Measurements from ENCODE around the gene IRF4.

IRF4 gene

GRCh38 chr6:348860-349396 lies 42.6 kb upstream of the IRF4 start:
- Mint-ChIP-seq H3K4me3 (no peak overlapping the region), H3K27me3 (no peaks in the 10 kb centered on the region), H3K4me1 (ENCODE audit: low read depth in 2 of 2) (peaks cover 0 to 1% of the 10 kb centered on the region in 2 donors), H3K9me3 (no peaks in the 10 kb centered on the region), H3K27ac (no peak overlapping the region), H3K36me3 (ENCODE audit: insufficient read depth) (peaks cover 12% of the 10 kb centered on the region)
- DNase-seq: no peak
- ATAC-seq (replicated peaks): no peak

DNA sequence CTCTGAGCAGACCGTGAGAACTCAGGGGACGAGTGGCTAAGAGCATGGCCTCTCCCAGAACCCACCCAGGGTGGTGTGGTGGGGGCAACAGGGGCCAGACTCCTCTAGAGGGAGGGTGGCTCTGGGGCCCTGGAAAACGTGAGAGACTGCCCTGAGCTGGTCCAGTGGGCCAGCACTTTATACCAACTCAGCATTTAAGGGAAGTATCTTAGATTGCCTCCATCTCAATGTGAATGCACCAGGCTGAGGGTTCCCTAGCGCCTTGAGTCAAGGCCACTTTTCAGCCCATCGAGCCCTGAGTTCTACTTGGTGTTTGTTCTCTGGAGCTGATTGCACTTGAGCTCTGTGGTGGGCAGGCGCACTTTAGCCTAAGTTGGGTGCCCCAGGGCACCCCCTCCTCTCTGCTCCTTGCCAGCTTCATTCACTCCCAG lies 42.0 kb upstream of the IRF4 start:
- H3K27ac Mint-ChIP-seq: peak overlapping the region in 1 of 2 donors; percentile 44
- no peak overlapping the region for H3K4me3 Mint-ChIP-seq
- H3K4me1 Mint-ChIP-seq (ENCODE audit: low read depth in 2 of 2): no peaks in the 10 kb centered on the region
- H3K9me3 Mint-ChIP-seq: no peaks in the 10 kb centered on the region
- H3K36me3 Mint-ChIP-seq (ENCODE audit: insufficient read depth): peaks cover 12% of the 10 kb centered on the region
- DNase-seq (no peak), ATAC-seq (replicated peaks) (no peak)
- H3K27me3 Mint-ChIP-seq: no peaks in the 10 kb centered on the region

DNA sequence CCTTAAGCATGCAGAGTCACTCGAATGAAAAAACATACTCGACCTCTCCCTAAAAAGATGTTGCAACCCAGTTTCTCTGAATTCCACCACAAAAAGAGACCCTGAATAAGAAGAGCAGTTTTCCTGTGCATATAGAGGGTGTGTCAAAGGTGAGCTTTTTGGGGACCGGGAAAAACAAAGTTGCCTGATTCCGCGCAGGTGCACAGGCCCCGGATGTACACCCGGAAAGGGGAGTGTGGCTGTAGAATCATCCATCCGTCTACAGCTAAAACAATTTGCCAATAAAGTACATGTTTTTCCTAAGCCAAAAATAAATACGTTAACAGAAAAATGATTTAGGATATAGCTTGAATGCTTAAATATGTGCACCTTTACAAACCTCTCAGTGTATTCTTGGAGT lies 41.2 kb upstream of the IRF4 start:
- no peak for DNase-seq
- Mint-ChIP-seq H3K4me1 (ENCODE audit: low read depth in 2 of 2) (peaks cover 0 to 3% of the 10 kb centered on the region in 2 donors), H3K9me3 (no peaks in the 10 kb centered on the region), H3K27ac (peak overlapping the region in 1 of 2 donors; percentile 44), H3K36me3 (ENCODE audit: insufficient read depth) (peaks cover 12% of the 10 kb centered on the region), H3K4me3 (no peak overlapping the region), H3K27me3 (no peaks in the 10 kb centered on the region)
- no peak for ATAC-seq (replicated peaks)

DNA sequence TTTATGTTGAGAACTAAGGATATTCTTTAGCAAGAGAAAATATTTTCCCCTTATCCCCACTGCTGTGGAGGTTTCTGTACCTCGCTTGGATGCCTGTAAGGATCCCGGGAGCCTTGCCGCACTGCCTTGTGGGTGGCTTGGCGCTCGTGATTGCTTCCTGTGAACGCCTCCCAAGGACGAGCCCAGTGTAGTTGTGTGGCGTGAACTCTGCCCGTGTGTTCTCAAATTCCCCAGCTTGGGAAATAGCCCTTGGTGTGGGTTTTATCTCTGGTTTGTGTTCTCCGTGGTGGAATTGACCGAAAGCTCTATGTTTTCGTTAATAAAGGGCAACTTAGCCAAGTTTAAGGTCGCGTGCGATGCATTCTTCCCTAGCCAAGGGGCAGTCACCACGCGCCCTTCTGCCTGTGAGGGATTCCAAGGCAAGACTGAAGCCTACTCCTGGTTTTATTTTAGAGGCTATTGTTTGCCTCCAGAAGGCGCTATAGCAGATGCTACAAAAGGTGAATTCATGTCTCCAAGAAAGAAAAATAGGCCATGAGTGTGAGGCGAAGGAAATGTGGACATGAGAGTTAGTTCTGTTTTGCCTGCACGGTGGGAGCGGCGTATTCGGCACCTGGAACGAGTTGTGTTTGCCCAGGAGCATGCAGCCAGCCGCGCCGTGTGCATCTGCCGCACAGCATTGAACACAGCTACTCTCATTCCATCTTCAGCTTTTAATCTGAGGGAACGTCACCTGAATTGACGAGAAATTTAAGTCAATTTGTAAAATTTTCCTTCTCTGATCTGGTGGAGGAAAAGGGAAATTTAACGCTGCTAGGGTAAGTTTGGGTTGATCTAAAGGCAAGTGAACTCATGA lies 40.3 kb upstream of the IRF4 start:
- Mint-ChIP-seq H3K9me3 (no peaks in the 10 kb centered on the region), H3K4me3 (no peak overlapping the region), H3K36me3 (ENCODE audit: insufficient read depth) (peaks cover 12% of the 10 kb centered on the region), H3K4me1 (ENCODE audit: low read depth in 2 of 2) (peaks cover 0 to 3% of the 10 kb centered on the region in 2 donors), H3K27ac (no peak overlapping the region), H3K27me3 (no peaks in the 10 kb centered on the region)
- DNase-seq (no peak), ATAC-seq (replicated peaks) (no peak)

- no peaks in the 10 kb centered on the region for H3K9me3 Mint-ChIP-seq
- ATAC-seq (replicated peaks) (no peak), DNase-seq (no peak)
- no peak overlapping the region for H3K27ac Mint-ChIP-seq
- no peak overlapping the region for H3K4me3 Mint-ChIP-seq
- H3K4me1 Mint-ChIP-seq (ENCODE audit: low read depth in 2 of 2): peaks cover 2 to 6% of the 10 kb centered on the region in 2 donors
- no peaks in the 10 kb centered on the region for H3K27me3 Mint-ChIP-seq
- peaks cover 12% of the 10 kb centered on the region for H3K36me3 Mint-ChIP-seq (ENCODE audit: insufficient read depth)
These were observed 39.7 kb upstream of the IRF4 start for GRCh38 chr6:351867-352289.

DNA sequence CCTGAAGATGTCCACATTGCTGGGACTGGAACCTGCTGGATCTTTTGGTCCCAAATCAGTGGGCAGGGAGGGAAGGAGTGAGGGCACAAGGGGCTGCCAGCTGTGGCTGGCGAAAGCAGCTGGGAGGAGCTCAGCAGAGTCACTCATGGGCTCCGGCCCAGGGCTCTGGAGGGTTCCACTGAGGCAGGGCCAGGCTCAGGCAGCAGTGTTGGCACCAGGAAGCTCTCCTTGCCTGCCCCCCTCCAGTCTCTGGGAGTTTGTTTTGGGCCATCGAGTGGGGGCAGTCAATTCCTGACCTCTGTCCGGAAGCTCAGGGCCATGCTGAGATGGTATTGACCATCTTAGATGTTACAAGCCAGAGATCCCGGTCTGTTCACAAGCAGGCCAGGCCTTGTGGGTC lies 39.1 kb upstream of the IRF4 start:
- H3K4me3 Mint-ChIP-seq: no peak overlapping the region
- peak overlapping the region in 1 of 2 donors; percentile 23 for H3K27ac Mint-ChIP-seq
- H3K4me1 Mint-ChIP-seq (ENCODE audit: low read depth in 2 of 2): peaks cover 3 to 7% of the 10 kb centered on the region in 2 donors

DNA sequence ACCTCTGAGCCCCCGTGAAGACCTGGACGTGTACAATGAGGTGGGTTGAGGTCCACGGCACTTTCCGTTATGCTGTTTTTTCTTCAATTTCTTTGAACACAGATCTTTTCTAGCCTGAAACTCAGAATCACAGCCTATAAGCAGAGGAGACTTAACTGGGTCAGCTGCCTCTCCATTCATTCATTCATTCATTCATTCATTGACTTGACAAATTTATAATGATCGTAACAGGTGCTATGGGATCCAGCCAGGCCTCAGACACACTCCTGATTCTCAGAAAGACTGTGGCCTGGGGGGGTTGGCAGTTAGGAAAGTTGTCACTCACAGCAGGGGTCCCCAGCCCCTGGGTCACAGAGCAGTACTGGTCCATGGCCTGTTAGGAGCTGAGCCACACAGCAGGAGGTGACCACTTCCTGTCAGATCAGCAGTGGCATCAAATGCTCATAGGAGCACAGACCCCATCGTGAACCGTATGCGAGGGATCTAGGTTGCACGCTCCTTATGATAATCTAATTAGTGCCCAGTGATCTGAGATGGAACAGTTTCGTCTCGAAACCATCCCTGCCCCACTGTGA lies 38.6 kb upstream of the IRF4 start:
- Mint-ChIP-seq H3K4me3 (no peak overlapping the region), H3K36me3 (ENCODE audit: insufficient read depth) (peaks cover 12% of the 10 kb centered on the region), H3K4me1 (ENCODE audit: low read depth in 2 of 2) (peaks cover 4 to 7% of the 10 kb centered on the region in 2 donors), H3K9me3 (no peaks in the 10 kb centered on the region), H3K27ac (peak overlapping the region in 1 of 2 donors; percentile 23), H3K27me3 (no peaks in the 10 kb centered on the region)
- no peak for DNase-seq
- ATAC-seq (replicated peaks): no peak

More for the DNA sequence above, 39.1 kb upstream of the IRF4 start:
- ATAC-seq (replicated peaks): no peak
- Mint-ChIP-seq H3K27me3 (no peaks in the 10 kb centered on the region), H3K36me3 (ENCODE audit: insufficient read depth) (peaks cover 12% of the 10 kb centered on the region), H3K9me3 (no peaks in the 10 kb centered on the region)
- DNase-seq: no peak

GRCh38 chr6:353642-354614 lies 37.6 kb upstream of the IRF4 start:
- Mint-ChIP-seq H3K4me3 (no peak overlapping the region), H3K36me3 (ENCODE audit: insufficient read depth) (peaks cover 7% of the 10 kb centered on the region), H3K9me3 (no peaks in the 10 kb centered on the region), H3K27me3 (no peaks in the 10 kb centered on the region), H3K27ac (peak overlapping the region in 1 of 2 donors; percentile 22), H3K4me1 (ENCODE audit: low read depth in 2 of 2) (peaks cover 13 to 16% of the 10 kb centered on the region in 2 donors)
- DNase-seq (no peak), ATAC-seq (replicated peaks) (no peak)

- Mint-ChIP-seq H3K9me3 (no peaks in the 10 kb centered on the region), H3K36me3 (ENCODE audit: insufficient read depth) (peaks cover 7% of the 10 kb centered on the region), H3K4me1 (ENCODE audit: low read depth in 2 of 2) (peaks cover 17% of the 10 kb centered on the region in 2 donors), H3K27me3 (no peaks in the 10 kb centered on the region), H3K4me3 (no peak overlapping the region), H3K27ac (peak overlapping the region; percentile 20 to 28)
- DNase-seq: no peak
- no peak for ATAC-seq (replicated peaks)
These were observed 36.8 kb upstream of the IRF4 start for GRCh38 chr6:354631-355280.

DNA sequence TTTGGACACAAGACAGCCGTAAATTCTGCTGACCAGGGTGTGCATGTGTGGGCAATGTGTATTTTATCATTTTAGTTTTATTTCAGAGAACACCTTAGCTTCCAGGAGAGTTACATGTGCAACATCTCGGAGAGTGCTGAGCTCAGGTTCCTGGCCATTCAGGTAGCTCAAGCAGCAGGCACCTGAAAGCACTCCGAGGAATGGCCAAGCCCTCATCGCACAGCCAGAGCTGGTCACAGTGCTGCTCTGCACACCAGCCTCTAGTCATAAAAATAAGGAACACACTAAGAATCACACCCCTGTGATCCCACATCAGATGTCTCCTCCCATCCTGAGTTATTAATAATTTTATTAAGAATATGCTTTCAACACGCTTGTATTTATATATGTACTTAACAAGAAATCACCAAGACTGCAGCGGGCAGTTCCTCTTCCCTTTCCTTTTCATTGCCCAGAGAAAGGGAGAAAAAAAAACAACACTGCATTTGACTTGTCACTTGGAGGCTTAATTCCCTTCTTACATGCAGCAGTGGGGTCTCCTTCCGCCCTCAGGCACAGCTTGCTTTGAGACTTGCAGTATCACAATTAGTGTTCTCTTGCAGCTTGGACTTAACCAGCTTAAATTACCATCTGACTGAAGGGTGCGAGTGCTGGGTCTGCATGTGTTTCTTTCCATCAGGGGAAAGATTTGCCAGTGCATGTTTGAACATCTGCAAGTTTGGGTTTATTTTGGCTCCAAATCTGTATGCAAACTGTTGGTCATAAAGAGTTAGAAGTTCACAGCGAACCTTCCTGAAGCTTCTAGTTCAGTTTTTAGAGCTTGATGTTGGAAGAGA lies 36.0 kb upstream of the IRF4 start:
- ATAC-seq (replicated peaks): no peak
- H3K36me3 Mint-ChIP-seq (ENCODE audit: insufficient read depth): peaks cover 3% of the 10 kb centered on the region
- H3K9me3 Mint-ChIP-seq: no peaks in the 10 kb centered on the region
- H3K4me1 Mint-ChIP-seq (ENCODE audit: low read depth in 2 of 2): peaks cover 17% of the 10 kb centered on the region in 2 donors
- H3K4me3 Mint-ChIP-seq: no peak overlapping the region
- DNase-seq: no peak
- H3K27ac Mint-ChIP-seq: peak overlapping the region; percentile 20 to 47
- H3K27me3 Mint-ChIP-seq: no peaks in the 10 kb centered on the region

GRCh38 chr6:356828-357251 lies 34.7 kb upstream of the IRF4 start:
- Mint-ChIP-seq H3K27ac (peak overlapping the region; percentile 47 to 80), H3K4me3 (no peak overlapping the region), H3K27me3 (no peaks in the 10 kb centered on the region), H3K36me3 (ENCODE audit: insufficient read depth) (peaks cover 3% of the 10 kb centered on the region), H3K4me1 (ENCODE audit: low read depth in 2 of 2) (peaks cover 17% of the 10 kb centered on the region in 2 donors), H3K9me3 (no peaks in the 10 kb centered on the region)
- ATAC-seq (replicated peaks) (peak; percentile 19), DNase-seq (no peak)

DNA sequence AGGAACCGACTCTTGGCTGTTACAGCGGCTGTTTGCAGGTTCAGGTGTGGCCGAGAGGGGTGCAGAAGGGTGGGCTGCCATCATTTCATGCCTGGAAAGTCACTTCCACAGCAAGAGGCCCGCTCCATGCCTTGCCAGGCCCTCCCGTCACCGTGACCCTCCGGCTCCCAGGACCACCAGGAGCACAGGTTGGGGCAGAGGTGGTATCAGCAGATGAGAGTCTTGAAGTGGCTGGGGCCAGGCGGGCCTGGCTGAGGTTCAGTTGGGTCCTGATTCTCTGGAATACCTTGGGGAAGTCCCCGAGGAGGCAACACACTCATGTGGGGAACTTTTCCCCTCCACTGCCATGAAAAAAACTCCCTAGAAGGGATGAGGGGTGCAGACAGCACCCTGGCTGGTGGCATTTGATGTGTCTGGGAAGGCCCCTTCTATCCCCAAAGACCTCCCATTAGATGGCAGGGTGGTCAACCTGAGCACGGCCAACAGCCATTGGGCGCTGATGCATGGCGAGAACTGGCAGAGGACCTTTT lies 34.2 kb upstream of the IRF4 start:
- peak overlapping the region; percentile 47 to 80 for H3K27ac Mint-ChIP-seq
- H3K9me3 Mint-ChIP-seq: no peaks in the 10 kb centered on the region
- no peak for DNase-seq
- H3K4me3 Mint-ChIP-seq: no peak overlapping the region
- no peak for ATAC-seq (replicated peaks)
- peaks cover 17% of the 10 kb centered on the region in 2 donors for H3K4me1 Mint-ChIP-seq (ENCODE audit: low read depth in 2 of 2)
- peaks cover 3% of the 10 kb centered on the region for H3K36me3 Mint-ChIP-seq (ENCODE audit: insufficient read depth)
- no peaks in the 10 kb centered on the region for H3K27me3 Mint-ChIP-seq

Data from effector memory CD8-positive, alpha-beta T cell (primary cell).